SIG-M5 treated with dmso at 0.1 percent for 504 hours (cell line): ENCODE results near the gene POLR3A.

Experiments used
- DNase-seq: peaks from one replicate; lab custom pipeline; 2025; ENCODE audit not compliant: unreplicated experiment; lab: John Stamatoyannopoulos, UW

The POLR3A gene

GRCh38 chr10:77959887-77960455 lies 69.3 kb downstream of the POLR3A start:
- no peak for DNase-seq

- DNase-seq = no peak
Measured at GRCh38 chr10:77959384-77959783, 69.9 kb downstream of the POLR3A start.

DNA sequence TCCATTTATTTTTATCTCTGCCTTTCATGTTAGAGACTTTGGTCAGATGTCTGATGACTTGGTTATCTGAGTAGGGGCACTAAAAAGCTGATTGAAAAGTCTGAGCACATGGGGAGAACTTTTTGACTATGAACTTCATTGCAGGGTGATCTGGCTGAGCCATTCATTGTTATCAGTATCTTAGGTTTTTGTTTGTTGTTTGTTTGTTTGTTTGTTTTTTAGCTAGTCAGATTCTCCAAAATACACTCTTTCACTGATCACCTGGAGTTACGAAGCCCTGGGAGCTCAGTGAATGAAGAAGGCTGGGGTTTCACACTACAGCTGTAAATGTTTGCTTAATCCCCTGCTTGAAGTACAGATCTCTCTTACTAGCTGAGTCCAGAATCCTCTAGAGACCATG lies 74.2 kb downstream of the POLR3A start:
- DNase-seq = no peak

GRCh38 chr10:77949167-77949566 lies 80.1 kb downstream of the POLR3A start:
- no peak for DNase-seq

- no peak for DNase-seq
Measured at GRCh38 chr10:77946084-77946483, 83.2 kb downstream of the POLR3A start.

GRCh38 chr10:77944519-77944918 lies 84.8 kb downstream of the POLR3A start:
- peak; percentile 14 for DNase-seq

GRCh38 chr10:77943121-77943901 lies 86.0 kb downstream of the POLR3A start:
- no peak for DNase-seq

- DNase-seq = no peak
Measured at GRCh38 chr10:77941790-77942189, 87.5 kb downstream of the POLR3A start.

DNA sequence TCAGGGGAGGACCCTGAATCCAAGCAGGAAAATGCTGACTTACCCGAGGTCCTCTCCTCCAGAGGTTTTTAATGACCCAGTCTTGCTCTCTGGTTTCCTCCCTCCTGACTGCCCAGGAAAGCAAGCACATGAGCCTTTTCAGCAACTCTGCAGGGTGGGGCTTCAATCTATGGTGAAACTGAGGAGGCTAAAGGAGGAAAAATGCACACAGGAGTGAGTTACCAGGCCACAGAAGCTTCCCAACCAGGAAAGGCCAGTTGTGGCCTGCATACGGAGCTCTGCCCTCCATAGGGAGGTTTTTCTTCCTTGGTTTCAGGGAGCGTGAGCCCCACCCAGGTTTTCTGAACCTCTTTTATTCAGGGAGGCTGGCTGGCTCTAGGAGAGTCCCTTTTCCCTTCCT lies 88.7 kb downstream of the POLR3A start:
- DNase-seq = no peak

DNA sequence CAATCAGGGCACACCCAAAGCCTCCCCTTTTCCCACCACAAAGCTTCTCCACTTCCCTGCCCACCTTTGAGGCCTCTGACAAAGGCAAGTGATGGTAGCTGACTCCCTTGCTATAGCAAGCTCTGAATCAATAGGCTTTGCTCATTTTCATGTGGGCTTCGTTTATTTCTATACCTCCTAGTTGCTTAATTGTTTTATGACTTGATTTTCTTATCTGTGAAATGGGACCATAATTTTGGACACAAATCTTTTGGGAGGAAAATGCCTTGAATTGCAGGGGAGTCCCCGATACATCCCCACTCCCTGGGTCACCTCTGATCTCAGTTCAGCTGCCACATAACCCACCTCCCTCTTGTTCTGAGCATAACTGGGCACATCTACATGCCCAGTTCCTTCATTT lies 89.1 kb downstream of the POLR3A start:
- DNase-seq = no peak

GRCh38 chr10:77939561-77940001 lies 89.7 kb downstream of the POLR3A start:
- no peak for DNase-seq

DNA sequence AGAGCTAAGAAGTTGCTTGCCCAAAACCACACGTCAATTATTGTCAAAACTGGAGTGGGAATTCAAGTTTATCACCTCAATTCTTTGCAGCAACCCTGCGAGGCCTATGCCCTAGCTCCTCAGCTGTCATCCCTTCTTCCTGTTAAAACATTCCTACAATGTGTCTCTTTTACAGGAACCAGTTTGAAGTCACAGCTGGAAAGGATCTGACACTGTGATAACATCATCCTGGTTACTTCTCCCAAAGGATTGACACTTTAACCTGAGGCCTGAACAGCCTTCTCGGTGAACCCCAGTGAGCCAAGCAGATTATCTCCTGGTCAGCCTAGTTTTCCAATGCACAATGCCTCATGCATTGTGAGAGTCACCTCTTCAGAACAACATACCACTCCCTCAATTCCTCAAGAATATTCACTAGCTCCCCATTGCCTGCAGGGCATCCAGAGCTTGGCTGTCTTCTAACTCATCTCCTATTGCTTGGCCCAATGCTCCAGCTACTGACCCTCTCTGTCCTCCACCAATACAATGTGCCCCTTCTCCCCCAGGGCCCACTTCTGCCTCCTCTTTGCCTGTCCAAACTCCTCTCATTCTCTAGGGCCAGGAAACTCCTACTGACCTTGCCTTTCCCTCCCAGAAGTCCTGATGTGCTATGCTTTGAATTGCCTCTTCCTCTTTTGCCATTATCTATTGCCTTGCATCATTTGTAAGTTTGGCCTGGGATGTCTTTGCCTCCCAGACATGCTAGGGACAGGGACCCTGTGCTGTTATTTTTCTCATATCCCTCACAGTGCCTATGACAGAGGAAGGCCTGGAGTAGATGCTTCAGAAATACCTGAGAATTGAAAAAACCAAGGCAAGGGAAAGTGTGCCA lies 92.4 kb downstream of the POLR3A start:
- DNase-seq = no peak

DNA sequence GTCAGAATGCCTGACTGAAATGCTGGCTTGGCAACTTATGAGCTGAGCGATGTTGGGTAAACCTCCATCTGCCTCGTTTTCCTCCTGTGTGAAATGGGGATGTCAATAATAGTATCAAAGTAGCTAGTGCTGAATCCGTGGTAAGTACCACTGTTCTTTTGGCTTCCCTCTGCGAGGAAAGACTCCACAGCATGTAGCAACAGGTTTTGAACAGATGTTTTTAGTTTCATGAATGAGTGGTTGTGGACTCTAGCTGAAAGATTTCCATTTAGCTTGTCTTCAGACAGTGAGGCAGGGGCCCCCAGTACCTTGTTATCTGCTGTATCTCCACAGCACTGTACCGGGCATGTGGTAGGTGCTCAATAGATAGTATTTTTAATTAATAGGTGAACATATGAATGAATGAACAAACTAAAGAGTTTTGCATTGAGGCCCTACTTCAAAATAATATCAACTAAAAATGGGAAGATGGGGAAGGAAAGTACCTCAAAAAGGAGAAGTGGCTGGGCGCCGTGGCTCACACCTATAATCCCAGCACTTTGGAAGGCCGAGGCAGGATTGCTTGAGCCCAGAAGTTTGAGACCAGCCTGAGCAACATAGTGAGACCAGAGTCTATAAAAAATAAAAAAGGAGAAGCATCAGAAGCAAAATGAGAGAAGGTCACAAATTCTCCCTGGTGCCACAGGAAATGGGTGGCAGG lies 97.1 kb downstream of the POLR3A start:
- DNase-seq = no peak

- no peak for DNase-seq
Measured at GRCh38 chr10:77927402-77928246, 101.7 kb downstream of the POLR3A start.

- peak; percentile 46 for DNase-seq
Measured at GRCh38 chr10:77926566-77927401, 102.5 kb downstream of the POLR3A start, which contains the start of gene DLG5. Gene DLG5, minus strand, starts transcription at chr10:77926755. Its CDS starts 235 bp downstream, at chr10:77926520.

DNA sequence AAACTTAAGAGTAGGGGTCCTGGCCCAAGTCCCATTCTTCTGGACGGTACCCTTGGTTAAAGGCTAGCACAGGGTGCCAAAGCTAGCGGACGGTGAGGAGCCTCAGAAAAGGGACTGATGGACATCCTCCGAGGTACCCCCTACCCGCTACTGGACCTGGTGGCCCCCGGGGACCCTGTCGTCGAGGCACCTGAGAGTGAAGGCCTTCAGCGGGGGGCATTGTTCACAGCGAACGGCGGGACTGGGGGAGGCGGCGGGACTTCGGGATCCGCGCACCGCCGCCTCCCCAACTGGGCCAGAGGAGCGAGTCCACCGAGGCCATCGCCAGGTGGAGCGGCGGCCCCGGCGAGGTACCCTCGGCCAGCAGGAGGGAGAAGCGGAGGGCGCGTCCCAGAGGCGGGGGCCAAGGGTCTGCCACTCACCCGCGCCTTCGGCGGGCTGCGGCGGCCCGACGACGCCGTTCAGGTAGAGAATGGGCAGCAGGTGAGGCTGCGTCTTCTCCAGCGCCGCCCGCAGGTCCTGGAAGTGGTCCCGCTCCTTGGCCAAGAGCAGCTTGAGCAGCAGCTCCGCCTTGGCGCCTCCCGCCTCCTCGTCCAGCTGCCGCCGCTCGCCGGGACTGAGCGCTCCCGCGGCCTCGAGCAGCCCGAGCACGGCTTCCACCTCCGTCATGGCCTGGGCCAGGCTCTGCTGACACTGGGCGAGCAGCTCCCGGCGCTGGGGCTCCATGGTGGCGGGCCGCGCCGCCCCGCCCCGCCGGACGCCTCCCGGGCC lies 103.3 kb downstream of the POLR3A start:
- no peak for DNase-seq

DNA sequence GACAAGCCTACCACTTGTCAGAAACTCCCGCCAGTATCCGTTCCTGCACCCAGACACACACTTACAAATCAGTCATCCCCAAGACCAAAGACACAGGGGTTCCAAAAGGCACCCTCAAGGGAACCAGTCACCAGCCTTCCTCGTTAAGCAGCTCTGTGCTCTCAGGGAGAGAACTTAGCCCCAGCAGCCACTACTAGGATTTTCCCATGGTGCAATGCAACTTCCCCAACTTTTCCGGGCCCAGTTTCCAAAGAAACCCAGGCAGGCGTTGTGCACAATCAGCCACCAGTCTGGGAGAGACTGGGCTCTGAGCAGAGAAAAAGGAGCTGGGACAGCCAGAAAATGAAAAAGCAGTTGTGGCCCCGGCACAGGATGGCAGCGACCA lies 103.9 kb downstream of the POLR3A start:
- no peak for DNase-seq

GRCh38 chr10:77922566-77923179 lies 106.6 kb downstream of the POLR3A start:
- no peak for DNase-seq
